ENCODE data around the gene ZNF354C.

Gene ZNF354C

GRCh38 chr5:179127136-179128040 lies 67.2 kb downstream of the ZNF354C start:
- H3K9me3 ChIP-seq, result no peaks in the 10 kb centered on the region
- no peak overlapping the region for H3K4me3 ChIP-seq
- no peaks in the 10 kb centered on the region for H3K4me1 ChIP-seq
- no peaks in the 10 kb centered on the region for H3K27me3 ChIP-seq (ENCODE audit: low read depth)
- DNase-seq (ENCODE audit: low spot score in 2 of 2), result no peak
- no peaks in the 10 kb centered on the region for H3K36me3 ChIP-seq (replicated peaks)
- in situ Hi-C loops (cut with MboI; ENCODE audit: low sequenced_read_pairs), result no loop called here

DNA sequence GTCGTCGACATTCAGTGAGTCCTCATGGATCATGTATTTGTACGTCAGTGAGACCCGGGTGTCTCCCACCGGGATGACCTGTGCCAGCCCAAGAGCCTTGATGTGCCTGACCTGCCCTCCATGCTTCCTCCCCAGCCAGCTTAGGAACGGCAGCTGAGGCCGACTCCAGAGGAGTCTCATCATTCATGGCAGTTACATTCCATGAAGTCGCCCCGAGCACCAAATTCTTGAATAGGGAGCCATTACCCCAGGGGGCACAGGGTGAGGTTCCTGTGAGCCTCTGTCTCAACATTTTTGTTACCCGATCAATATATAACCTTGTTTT lies 67.8 kb downstream of the ZNF354C start:
- Histone ChIP-seq H3K36me3 (replicated peaks) (no peaks in the 10 kb centered on the region), H3K4me1 (no peaks in the 10 kb centered on the region), H3K27me3 (ENCODE audit: low read depth) (no peaks in the 10 kb centered on the region), H3K4me3 (no peak overlapping the region), H3K9me3 (no peaks in the 10 kb centered on the region)
- no peak for DNase-seq (ENCODE audit: low spot score in 2 of 2)
- in situ Hi-C loops (cut with MboI; ENCODE audit: low sequenced_read_pairs), result no loop called here

- in situ Hi-C loops (cut with MboI; ENCODE audit: low sequenced_read_pairs), result no loop called here
- no peak for DNase-seq (ENCODE audit: low spot score in 2 of 2)
- Histone ChIP-seq H3K36me3 (replicated peaks) (no peaks in the 10 kb centered on the region), H3K9me3 (no peaks in the 10 kb centered on the region), H3K4me1 (no peaks in the 10 kb centered on the region), H3K4me3 (no peak overlapping the region), H3K27me3 (ENCODE audit: low read depth) (no peaks in the 10 kb centered on the region)
These were observed 68.8 kb downstream of the ZNF354C start for GRCh38 chr5:179128976-179129375.

DNA sequence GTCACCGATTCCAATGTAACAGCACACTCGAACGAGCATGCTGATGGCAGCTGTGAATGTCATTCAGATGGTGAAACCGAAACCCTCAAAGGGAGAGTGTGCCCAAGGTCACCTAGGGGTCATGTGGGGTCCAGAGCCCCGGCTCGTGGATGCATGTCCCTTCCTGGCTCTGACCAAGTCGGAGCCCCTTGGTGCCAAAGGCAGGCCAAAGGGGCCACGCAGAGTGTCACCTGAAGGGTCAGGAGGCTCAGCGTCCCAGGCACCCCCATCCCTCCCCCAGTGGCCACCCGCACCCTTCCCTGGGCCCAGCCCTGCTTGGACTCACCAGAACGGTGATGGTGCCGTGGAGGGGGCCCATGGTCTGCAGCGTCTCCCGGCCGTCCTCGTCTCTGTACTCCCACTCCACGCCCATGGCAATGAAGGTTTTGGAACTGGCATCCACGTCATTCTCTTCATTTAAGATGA lies 69.5 kb downstream of the ZNF354C start:
- in situ Hi-C loops (cut with MboI; ENCODE audit: low sequenced_read_pairs), result no loop called here
- DNase-seq (ENCODE audit: low spot score in 2 of 2), result no peak
- Histone ChIP-seq H3K4me1 (no peaks in the 10 kb centered on the region), H3K4me3 (no peak overlapping the region), H3K36me3 (replicated peaks) (no peaks in the 10 kb centered on the region), H3K9me3 (no peaks in the 10 kb centered on the region), H3K27me3 (ENCODE audit: low read depth) (no peaks in the 10 kb centered on the region)

DNA sequence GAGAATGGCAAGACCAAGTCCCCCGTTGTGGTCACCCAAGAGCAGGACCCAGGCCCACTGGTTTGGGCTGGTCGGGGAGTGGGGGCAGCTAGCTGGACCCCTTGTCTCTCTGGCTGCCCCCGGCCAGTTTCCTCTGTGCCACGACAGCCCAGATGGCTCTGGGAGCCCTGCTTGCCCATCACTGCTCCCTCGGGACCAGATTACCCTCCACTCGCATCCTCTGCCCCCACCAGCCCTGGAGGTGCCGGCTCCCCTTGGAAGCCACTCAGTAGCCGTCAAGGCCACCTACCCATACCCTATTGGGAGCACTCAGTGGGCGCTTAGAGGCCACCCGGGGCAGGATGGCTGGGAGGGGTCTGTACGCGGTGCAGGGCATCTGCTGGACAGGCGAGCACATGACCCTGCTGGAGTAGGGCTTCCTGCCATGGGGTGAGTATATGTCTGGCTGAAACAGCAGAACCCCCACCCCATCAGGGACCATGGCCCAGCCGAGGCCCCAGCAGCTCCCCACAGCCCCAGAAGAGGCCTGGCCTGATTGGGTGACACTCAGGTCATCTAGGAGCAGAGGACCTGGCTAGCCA lies 70.0 kb downstream of the ZNF354C start:
- in situ Hi-C loops (cut with MboI; ENCODE audit: low sequenced_read_pairs), result no loop called here
- Histone ChIP-seq H3K36me3 (replicated peaks) (no peaks in the 10 kb centered on the region), H3K4me3 (no peak overlapping the region), H3K4me1 (no peaks in the 10 kb centered on the region), H3K9me3 (no peaks in the 10 kb centered on the region), H3K27me3 (ENCODE audit: low read depth) (no peaks in the 10 kb centered on the region)
- DNase-seq (ENCODE audit: low spot score in 2 of 2), result no peak

DNA sequence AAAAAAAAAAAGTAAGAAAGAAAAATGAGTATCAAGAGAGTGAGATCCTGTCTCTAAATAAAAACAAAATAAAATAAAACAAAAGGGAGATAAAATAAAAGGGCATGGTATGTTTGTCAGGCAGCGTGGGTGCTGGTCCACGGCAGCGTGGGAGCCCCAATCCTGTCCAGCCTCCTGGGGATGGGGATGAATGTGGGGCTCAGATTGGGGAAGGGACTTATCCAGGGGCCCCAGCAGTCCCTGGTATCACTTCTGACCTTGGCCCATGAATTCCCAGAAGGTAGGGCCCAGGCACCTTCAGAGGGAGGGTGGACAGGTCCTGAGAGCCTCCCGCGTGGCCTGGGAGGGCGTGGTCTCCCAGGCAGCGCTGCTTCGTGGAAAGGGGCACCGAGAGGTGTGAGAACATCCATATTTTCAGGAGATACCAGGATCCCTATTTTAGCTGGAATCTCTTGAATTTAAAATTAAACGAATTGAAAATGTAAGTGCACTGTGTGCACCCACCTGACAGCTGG lies 71.2 kb downstream of the ZNF354C start:
- Histone ChIP-seq H3K27me3 (ENCODE audit: low read depth) (no peaks in the 10 kb centered on the region), H3K36me3 (replicated peaks) (no peaks in the 10 kb centered on the region), H3K4me1 (no peaks in the 10 kb centered on the region), H3K4me3 (no peak overlapping the region), H3K9me3 (no peaks in the 10 kb centered on the region)
- DNase-seq (ENCODE audit: low spot score in 2 of 2), result no peak
- in situ Hi-C loops (cut with MboI; ENCODE audit: low sequenced_read_pairs), result no loop called here

- Histone ChIP-seq H3K9me3 (no peaks in the 10 kb centered on the region), H3K4me1 (no peaks in the 10 kb centered on the region), H3K4me3 (no peak overlapping the region), H3K36me3 (replicated peaks) (no peaks in the 10 kb centered on the region), H3K27me3 (ENCODE audit: low read depth) (no peaks in the 10 kb centered on the region)
- DNase-seq (ENCODE audit: low spot score in 2 of 2), result no peak
- in situ Hi-C loops (cut with MboI; ENCODE audit: low sequenced_read_pairs), result no loop called here
These were observed 71.9 kb downstream of the ZNF354C start for GRCh38 chr5:179131886-179132585.

GRCh38 chr5:179132586-179133355 lies 72.6 kb downstream of the ZNF354C start:
- H3K4me3 ChIP-seq, result no peak overlapping the region
- DNase-seq (ENCODE audit: low spot score in 2 of 2), result no peak
- H3K9me3 ChIP-seq, result no peaks in the 10 kb centered on the region
- in situ Hi-C loops (cut with MboI; ENCODE audit: low sequenced_read_pairs), result no loop called here
- H3K36me3 ChIP-seq (replicated peaks), result no peaks in the 10 kb centered on the region
- H3K4me1 ChIP-seq, result no peaks in the 10 kb centered on the region
- no peaks in the 10 kb centered on the region for H3K27me3 ChIP-seq (ENCODE audit: low read depth)
